Dendritic cell treated with granulocyte-macrophage colony-stimulating factor and Interleukin-4, amounts not matched to agents 40 ng/mL and 50 ng/mL, for 4 days (primary cell): ENCODE results near the gene GADD45B.
A peak's percentile ranks its signal among the peaks of the same experiment; 100 is the strongest.
"Not testable (repeated sequence)": the region's sequence is repeated elsewhere in the genome, so short reads cannot be mapped to it uniquely, and the experiment has no call there.

Experiments
- H3K27ac Mint-ChIP-seq: one replicate; pipeline ENCODE4 v1.8.0; 2022; ENCODE audit warnings: mild to moderate bottlenecking, mixed read lengths
- H3K27me3 Mint-ChIP-seq: one replicate; pipeline ENCODE4 v1.8.0; 2022; ENCODE audit warnings: mild to moderate bottlenecking, mixed read lengths
- H3K36me3 Mint-ChIP-seq: one replicate; pipeline ENCODE4 v1.8.0; 2022; ENCODE audit warnings: low read depth, mixed read lengths
- H3K4me1 Mint-ChIP-seq: one replicate; pipeline ENCODE4 v1.8.0; 2022; ENCODE audit warnings: low read depth, mixed read lengths
- H3K4me3 Mint-ChIP-seq: one replicate; pipeline ENCODE4 v1.8.0; 2022; ENCODE audit warnings: mild to moderate bottlenecking, moderate library complexity, mixed read lengths
- H3K9me3 Mint-ChIP-seq: one replicate; pipeline ENCODE4 v1.8.0; 2022; ENCODE audit warnings: mixed read lengths
- intact Hi-C: fragments of 100-400 bp; cut with micrococcal nuclease; formaldehyde crosslinking; loops from one replicate; pipeline ENCODE4 v1.15.0; 2022

Gene GADD45B

GRCh38 chr19:2494084-2494446, 18.1 kb downstream of the GADD45B start:
- no peak overlapping the region for H3K27ac Mint-ChIP-seq
- H3K4me1 Mint-ChIP-seq: peaks cover 38% of the 10 kb centered on the region
- H3K4me3 Mint-ChIP-seq: peak overlapping the region; percentile 68
- H3K36me3 Mint-ChIP-seq: no peaks in the 10 kb centered on the region
- intact Hi-C loops: loop anchor here (2.0 kb wide), 1 partner anchor 15 kb away; no protein-coding TSS in a partner anchor
- H3K9me3 Mint-ChIP-seq: no peaks in the 10 kb centered on the region
- peaks cover 60% of the 10 kb centered on the region for H3K27me3 Mint-ChIP-seq

GRCh38 chr19:2494447-2495129, 18.7 kb downstream of the GADD45B start:
- peaks cover 38% of the 10 kb centered on the region for H3K4me1 Mint-ChIP-seq
- no peaks in the 10 kb centered on the region for H3K9me3 Mint-ChIP-seq
- peak overlapping the region; percentile 68 for H3K4me3 Mint-ChIP-seq
- H3K27me3 Mint-ChIP-seq: peaks cover 62% of the 10 kb centered on the region
- intact Hi-C loops: loop anchor here (2.0 kb wide), 1 partner anchor 16 kb away; no protein-coding TSS in a partner anchor
- H3K27ac Mint-ChIP-seq: no peak overlapping the region
- no peaks in the 10 kb centered on the region for H3K36me3 Mint-ChIP-seq

GRCh38 chr19:2495130-2495641, 19.3 kb downstream of the GADD45B start:
- peaks cover 62% of the 10 kb centered on the region for H3K27me3 Mint-ChIP-seq
- H3K9me3 Mint-ChIP-seq: no peaks in the 10 kb centered on the region
- peaks cover 35% of the 10 kb centered on the region for H3K4me1 Mint-ChIP-seq
- peak overlapping the region; percentile 68 for H3K4me3 Mint-ChIP-seq
- H3K36me3 Mint-ChIP-seq: no peaks in the 10 kb centered on the region
- intact Hi-C loops: loop anchor here (2.0 kb wide), 1 partner anchor 16 kb away; no protein-coding TSS in a partner anchor
- H3K27ac Mint-ChIP-seq: no peak overlapping the region

GRCh38 chr19:2495651-2496316, 19.9 kb downstream of the GADD45B start:
- Mint-ChIP-seq H3K27me3 (peaks cover 58% of the 10 kb centered on the region), H3K4me1 (peaks cover 34% of the 10 kb centered on the region), H3K36me3 (no peaks in the 10 kb centered on the region), H3K9me3 (no peaks in the 10 kb centered on the region), H3K4me3 (peak overlapping the region; percentile 48), H3K27ac (peak overlapping the region; percentile 69)
- intact Hi-C loops: loop anchor here (2.0 kb wide), 1 partner anchor 17 kb away; no protein-coding TSS in a partner anchor

- peaks cover 23% of the 10 kb centered on the region for H3K4me1 Mint-ChIP-seq
- H3K27ac Mint-ChIP-seq: no peak overlapping the region
- peaks cover 49% of the 10 kb centered on the region for H3K27me3 Mint-ChIP-seq
- H3K4me3 Mint-ChIP-seq: no peak overlapping the region
- H3K36me3 Mint-ChIP-seq: no peaks in the 10 kb centered on the region
- no peaks in the 10 kb centered on the region for H3K9me3 Mint-ChIP-seq
- intact Hi-C loops: no loop called here
These were observed 21.3 kb downstream of the GADD45B start for GRCh38 chr19:2497186-2497585.

- no peak overlapping the region for H3K27ac Mint-ChIP-seq
- no peaks in the 10 kb centered on the region for H3K9me3 Mint-ChIP-seq
- H3K36me3 Mint-ChIP-seq: no peaks in the 10 kb centered on the region
- H3K27me3 Mint-ChIP-seq: peaks cover 29% of the 10 kb centered on the region
- H3K4me3 Mint-ChIP-seq: no peak overlapping the region
- intact Hi-C loops: no loop called here
- H3K4me1 Mint-ChIP-seq: peaks cover 26% of the 10 kb centered on the region
These were observed 24.2 kb downstream of the GADD45B start for GRCh38 chr19:2500156-2500555.

- H3K27ac Mint-ChIP-seq: peak overlapping the region; percentile 8
- no peak overlapping the region for H3K4me3 Mint-ChIP-seq
- intact Hi-C loops: no loop called here
- H3K9me3 Mint-ChIP-seq: no peaks in the 10 kb centered on the region
- peaks cover 23% of the 10 kb centered on the region for H3K4me1 Mint-ChIP-seq
- peaks cover 35% of the 10 kb centered on the region for H3K27me3 Mint-ChIP-seq
- no peaks in the 10 kb centered on the region for H3K36me3 Mint-ChIP-seq
These were observed 24.9 kb downstream of the GADD45B start for GRCh38 chr19:2500841-2501261.

- intact Hi-C loops: no loop called here
- H3K27me3 Mint-ChIP-seq: peaks cover 42% of the 10 kb centered on the region
- H3K4me3 Mint-ChIP-seq: no peak overlapping the region
- H3K4me1 Mint-ChIP-seq: peaks cover 32% of the 10 kb centered on the region
- peak overlapping the region; percentile 59 for H3K27ac Mint-ChIP-seq
- no peaks in the 10 kb centered on the region for H3K9me3 Mint-ChIP-seq
- H3K36me3 Mint-ChIP-seq: no peaks in the 10 kb centered on the region
These were observed 27.7 kb downstream of the GADD45B start for GRCh38 chr19:2503521-2504109.

GRCh38 chr19:2506656-2507055, 30.7 kb downstream of the GADD45B start:
- H3K4me3 Mint-ChIP-seq: not testable (repeated sequence)

GRCh38 chr19:2507109-2507508, 31.2 kb downstream of the GADD45B start:
- no peak overlapping the region for H3K4me3 Mint-ChIP-seq
- intact Hi-C loops: no loop called here

More at GRCh38 chr19:2506656-2507055, 30.7 kb downstream of the GADD45B start:
- H3K27ac Mint-ChIP-seq, intact Hi-C loops, H3K9me3 Mint-ChIP-seq, H3K36me3 Mint-ChIP-seq: not testable (repeated sequence)
- H3K27me3 Mint-ChIP-seq: peaks cover 29% of the 10 kb centered on the region
- H3K4me1 Mint-ChIP-seq: peaks cover 27% of the 10 kb centered on the region

GRCh38 chr19:2509096-2509495, 33.2 kb downstream of the GADD45B start:
- Mint-ChIP-seq H3K4me3 (no peak overlapping the region), H3K36me3 (no peaks in the 10 kb centered on the region), H3K4me1 (peaks cover 17% of the 10 kb centered on the region), H3K9me3 (no peaks in the 10 kb centered on the region), H3K27me3 (peaks cover 27% of the 10 kb centered on the region), H3K27ac (no peak overlapping the region)
- intact Hi-C loops: no loop called here

More at GRCh38 chr19:2507109-2507508, 31.2 kb downstream of the GADD45B start:
- no peaks in the 10 kb centered on the region for H3K9me3 Mint-ChIP-seq
- H3K27me3 Mint-ChIP-seq: peaks cover 29% of the 10 kb centered on the region
- no peaks in the 10 kb centered on the region for H3K36me3 Mint-ChIP-seq
- peaks cover 27% of the 10 kb centered on the region for H3K4me1 Mint-ChIP-seq
- no peak overlapping the region for H3K27ac Mint-ChIP-seq

GRCh38 chr19:2511570-2511969, 35.6 kb downstream of the GADD45B start:
- H3K27me3 Mint-ChIP-seq: peaks cover 14% of the 10 kb centered on the region
- intact Hi-C loops: no loop called here
- H3K27ac Mint-ChIP-seq: no peak overlapping the region
- H3K4me3 Mint-ChIP-seq: no peak overlapping the region
- H3K36me3 Mint-ChIP-seq: no peaks in the 10 kb centered on the region
- no peaks in the 10 kb centered on the region for H3K9me3 Mint-ChIP-seq
- H3K4me1 Mint-ChIP-seq: peaks cover 14% of the 10 kb centered on the region

- H3K4me1 Mint-ChIP-seq: peaks cover 13% of the 10 kb centered on the region
- H3K4me3 Mint-ChIP-seq: no peak overlapping the region
These were observed 36.1 kb downstream of the GADD45B start for GRCh38 chr19:2511991-2512390.

More at GRCh38 chr19:2511991-2512390, 36.1 kb downstream of the GADD45B start:
- Mint-ChIP-seq H3K27me3 (peaks cover 14% of the 10 kb centered on the region), H3K9me3 (no peaks in the 10 kb centered on the region), H3K36me3 (no peaks in the 10 kb centered on the region), H3K27ac (no peak overlapping the region)
- intact Hi-C loops: no loop called here
